Dermis blood vessel endothelial cell (primary cell): ENCODE measurements around the gene GABARAP. TPM values are rescaled to one million over a fixed set of nuclear protein-coding genes. Genes with fewer than 3 reads are reported as not detected.

Experiments
- DNase-seq: peaks from one replicate; pipeline ENCODE4 v3.0.0; 2010
- total RNA-seq: library from RNA; depleted of rRNA; stranded (reverse); fragments of >200 nt; gene quantifications from 2 replicates; pipeline ENCODE4 v1.2.3, GENCODE V29; 2014

Gene GABARAP
- total RNA-seq, 1 donor from 2014 or later: 196 TPM

DNA sequence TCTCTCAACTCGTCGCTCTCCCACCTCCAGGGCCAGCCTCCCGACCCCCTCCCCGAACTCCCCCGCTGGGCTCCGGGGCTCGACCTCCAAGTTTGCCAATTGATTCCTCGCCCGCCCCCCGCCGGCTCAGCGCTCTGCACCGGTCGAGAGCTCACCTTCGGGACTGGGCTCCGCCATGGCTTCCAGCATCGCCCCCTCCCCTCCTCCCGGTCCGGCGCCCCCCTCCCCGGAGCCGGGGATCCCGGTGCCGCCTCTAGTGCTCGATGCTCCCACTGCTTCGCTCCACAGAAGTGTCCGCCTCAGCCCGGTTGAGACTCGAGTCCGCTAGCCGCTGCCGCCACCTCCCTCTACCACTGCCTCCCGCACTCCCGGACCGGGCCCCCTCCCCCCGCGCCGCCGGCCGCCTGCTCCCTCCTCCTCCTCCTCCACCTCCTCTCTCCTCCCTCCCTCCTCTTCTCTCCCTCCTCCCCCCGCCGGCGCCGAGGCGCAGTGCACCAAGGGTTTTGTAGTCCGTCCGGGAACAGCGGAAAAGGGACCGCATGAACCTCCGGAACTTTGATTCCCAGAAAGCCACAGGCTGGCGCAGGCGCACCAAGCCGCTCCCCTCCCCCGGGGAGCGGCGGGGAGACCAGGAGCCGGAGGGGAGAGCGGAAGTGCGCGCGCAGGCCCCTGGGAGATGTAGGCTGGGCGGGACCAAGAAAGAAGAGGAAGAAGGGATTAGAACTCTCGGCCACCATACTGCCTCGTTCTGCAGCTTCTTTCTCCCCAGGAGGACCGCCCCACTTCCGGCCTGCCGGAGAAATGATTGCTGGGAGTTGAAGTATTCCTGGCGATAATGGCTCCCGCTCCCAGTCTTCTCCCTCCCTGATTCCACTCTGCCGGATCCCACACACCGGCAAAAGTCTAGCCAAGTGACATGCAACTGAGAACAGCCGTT is 2.9 kb downstream of the GABARAP start, which contains the start of gene PHF23:
Gene PHF23 (minus strand): TSS at position 367 of the 937 bp plus-strand sequence. CDS start 178 bp downstream, at position 189.
- DNase-seq: peak; percentile 99

- DNase-seq: peak; percentile 53
Observed at GRCh38 chr17:7238420-7239090, 3.7 kb downstream of the GABARAP start.

DNA sequence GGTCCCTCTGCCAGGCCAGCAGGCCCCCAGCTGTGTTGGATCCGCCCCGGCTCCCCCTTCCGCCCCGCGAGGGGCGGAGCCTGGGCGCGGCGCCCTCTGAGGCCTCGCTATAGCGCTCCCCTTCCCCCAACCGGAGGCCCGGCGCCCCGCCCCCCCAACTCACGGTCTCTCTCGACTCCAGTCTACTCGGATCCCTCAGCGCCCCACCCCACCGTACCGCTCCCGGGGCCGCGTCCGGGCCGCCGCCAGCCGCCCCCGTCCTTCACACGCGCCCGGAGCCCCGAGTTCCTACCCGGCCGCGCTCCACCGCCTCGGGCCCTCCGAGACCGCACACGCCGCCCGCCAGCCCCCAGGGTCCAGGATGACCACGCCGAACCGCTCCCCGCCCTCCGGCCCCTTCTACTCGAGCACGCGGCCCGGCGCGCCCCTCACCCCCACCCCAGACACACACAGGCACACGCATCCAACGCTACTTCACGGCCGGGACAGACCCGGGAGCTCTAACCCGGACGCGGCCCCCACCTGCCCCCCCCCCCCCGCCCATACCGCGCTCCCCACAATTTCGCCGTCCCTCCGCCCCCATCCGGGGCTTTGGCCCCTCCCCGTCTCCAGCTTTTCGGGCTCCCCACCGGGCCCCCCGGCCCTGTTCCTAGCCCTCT is 4.4 kb downstream of the GABARAP start:
- peak; percentile 66 for DNase-seq

DNA sequence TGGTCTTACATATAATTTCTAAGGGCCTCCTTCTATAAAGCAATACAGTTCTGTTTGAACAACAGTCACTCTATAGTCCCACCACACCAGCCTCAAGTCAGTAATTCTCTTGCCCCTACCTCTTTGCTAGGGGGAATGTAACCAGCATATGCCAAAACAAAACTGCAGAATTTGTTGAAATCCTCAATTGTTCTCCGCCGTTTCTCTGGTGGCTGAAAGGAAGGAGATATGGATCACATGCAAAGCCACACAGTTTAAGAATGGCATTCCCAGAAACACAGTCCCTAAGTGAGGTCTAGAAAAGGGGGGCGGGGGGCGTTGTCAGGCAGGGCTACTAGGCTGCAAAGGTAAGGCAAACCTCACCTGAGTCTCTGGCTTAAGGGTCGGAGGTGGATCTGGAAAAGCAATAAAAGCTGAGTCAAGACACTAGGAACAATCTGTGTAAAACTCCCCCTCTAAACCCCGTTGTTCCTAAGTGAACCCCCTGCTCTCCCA is 4.9 kb downstream of the GABARAP start:
- DNase-seq: no peak

- DNase-seq: no peak
Observed at GRCh38 chr17:7236808-7237207, 5.4 kb downstream of the GABARAP start.

GRCh38 chr17:7235693-7236665 is 6.3 kb downstream of the GABARAP start:
- peak; percentile 35 for DNase-seq

DNA sequence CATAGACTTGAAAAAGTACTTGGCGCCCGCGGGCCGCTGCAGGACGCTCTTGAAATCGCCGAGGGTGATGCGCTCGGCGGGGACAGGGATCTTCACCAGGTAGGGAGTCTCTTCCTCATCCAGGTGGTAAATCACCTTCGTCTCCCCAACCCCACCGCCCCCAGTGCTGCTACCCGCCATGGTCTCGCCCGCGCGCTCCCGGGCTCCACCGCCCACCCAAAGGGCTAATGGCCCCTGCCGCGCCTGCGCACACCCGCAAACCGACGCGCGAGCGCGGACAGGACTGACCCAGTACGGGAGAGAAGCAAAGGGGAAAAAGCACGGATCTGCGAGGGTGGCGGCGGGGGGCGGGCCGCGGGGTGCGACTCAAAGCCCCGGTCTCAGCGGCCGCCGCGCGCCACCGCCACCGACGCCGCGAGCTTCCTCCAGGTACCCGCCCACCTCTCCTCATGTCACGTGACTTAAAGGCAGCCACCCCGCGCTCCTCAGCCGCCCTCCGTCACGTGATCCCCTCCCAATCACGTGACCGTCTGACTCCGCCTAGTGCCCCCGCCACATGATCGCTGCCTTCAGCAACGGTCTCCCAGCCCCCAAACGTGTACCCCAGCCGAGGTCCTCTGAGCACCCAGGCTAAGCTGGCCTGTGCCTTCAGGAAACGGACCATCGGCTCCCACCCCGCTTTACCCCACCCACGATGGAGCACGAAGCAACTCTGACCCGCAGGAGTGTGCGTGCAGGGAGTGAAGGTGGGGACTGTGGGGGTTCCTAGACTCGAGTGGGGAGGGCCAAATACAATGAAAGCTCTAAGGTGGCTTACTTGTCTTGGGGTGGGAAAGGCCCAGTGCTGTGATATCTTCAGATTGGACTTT is 7.9 kb downstream of the GABARAP start, which contains the start of gene DVL2:
Gene DVL2 (minus strand): TSS at position 435 of the 869 bp plus-strand sequence. CDS start 255 bp downstream, at position 180.
- peak; percentile 98 for DNase-seq

GRCh38 chr17:7233701-7234082 is 8.6 kb downstream of the GABARAP start:
- DNase-seq: no peak

- DNase-seq: no peak
Observed at GRCh38 chr17:7232114-7232513, 10.1 kb downstream of the GABARAP start.

DNA sequence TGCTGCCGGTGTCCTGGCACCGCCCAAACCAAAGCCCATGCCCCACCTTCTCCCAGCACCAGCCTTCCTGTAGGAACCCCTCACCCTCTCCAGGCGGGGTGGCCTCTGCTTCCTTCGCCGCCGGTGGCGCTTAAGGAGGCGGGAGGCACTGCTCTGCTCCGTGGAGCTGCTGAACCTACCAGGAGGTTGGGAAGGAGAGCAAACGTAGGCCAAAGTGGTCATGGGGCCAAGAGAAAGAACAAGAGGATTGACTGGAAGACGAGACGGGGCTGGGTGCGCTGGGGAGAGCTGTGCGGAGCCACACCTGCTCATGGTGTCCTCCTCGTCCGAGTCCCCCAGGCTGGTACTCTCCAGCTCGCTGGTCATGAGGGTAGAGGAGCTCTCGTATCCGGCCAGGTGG is 12.7 kb downstream of the GABARAP start:
- DNase-seq: no peak

DNA sequence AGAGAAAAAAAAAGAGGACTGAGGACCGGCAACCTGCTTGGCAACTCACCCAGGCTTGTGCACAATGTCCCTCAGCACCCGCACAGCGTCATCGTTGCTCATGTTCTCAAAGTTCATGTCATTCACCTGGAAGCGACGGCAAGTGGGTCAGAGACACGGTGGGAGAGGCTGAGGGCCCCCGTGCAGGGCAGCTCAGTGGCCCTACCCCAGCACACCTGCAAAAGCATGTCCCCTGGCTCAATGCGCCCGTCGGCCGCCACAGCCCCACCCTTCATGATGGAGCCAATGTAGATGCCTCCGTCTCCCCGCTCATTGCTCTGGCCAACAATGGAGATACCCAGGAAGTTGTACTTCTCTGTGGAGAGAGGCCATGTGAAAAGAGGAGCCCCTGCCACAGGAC is 13.3 kb downstream of the GABARAP start:
- no peak for DNase-seq

DNA sequence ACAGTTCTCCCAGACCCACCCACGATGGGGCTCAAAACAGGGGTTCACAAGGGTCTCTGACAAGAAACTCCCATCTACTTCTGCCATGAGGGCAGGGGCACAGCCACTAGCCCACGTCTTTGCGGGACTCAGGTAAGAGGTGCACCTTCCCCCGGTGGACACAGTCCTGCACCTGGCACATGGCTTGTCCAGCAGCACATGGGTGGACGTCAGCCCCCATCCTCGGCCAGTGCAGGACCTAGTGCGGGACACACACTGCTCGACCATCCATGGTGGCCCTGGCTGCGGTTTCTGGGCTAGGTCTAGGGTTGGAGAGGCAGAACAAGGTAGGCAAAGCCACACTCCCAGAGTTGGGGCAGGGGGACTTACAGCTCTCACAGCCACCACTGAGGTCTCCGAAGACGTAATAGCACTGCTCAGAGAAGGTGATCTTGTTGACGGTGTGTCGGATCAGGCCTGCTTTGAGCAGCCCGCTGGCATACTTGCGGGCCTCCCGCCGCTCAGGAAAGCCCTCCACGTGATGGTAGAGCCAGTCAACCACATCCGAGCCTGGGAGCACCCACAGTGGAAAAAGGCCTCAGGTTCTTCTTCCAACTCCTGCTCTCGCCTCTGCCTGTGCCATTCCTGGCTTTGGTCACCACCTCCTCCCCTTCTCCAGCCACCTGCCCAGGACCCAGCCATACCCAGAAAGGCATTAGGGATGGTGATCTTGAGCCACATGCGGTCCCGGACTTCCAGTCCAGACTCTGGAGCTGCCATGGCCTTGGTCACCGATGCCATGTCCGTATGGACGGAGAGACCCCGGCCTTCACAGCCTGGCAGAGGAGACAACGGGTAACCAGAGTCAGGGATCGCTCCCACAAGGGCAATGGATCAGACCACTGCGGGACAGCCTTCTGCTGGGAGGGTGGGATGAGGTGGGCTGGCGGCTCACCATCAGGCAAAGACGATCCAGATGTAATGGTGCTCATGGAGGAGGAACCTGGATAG is 15.2 kb downstream of the GABARAP start:
- no peak for DNase-seq

- no peak for DNase-seq
Observed at GRCh38 chr17:7225711-7226331, 16.4 kb downstream of the GABARAP start.

GRCh38 chr17:7224661-7225111 is 17.6 kb downstream of the GABARAP start:
- DNase-seq: no peak

DNA sequence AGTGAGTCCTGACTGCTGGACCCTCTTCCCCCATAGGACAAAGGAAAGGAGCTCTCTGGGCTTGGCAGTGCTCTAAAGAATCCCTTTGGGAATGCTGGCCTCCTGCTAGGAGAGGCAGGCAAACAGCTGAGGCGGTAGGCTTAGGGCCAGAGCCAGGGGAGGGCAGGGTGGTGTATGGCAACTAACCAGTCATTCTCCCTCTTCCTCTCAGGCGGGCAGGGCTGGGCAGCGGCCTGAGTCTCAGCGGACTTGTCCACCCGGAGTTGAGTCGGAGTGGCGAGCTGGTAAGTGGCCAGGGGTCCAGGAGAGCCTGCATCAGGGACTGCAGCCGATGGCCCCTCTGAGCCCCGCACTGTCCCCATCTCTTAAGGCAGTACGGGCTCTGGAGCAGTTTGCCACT is 18.1 kb downstream of the GABARAP start:
- DNase-seq: no peak

- no peak for DNase-seq
Observed at GRCh38 chr17:7223375-7223774, 18.9 kb downstream of the GABARAP start.

DNA sequence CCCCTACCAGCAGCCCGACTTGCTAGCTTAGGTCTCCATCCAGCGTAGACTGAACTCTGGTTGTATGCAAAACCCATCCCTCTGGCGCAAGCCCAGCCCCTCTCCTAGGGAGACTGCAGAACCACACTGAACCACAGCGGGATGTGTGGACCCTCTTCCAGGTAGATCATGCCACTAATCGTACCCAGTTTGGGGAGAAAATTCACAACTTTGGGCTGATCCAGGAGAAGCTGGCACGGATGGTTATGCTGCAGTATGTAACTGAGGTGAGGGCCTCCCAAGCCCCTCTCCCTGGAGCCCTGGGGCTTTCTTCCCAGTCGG is 19.3 kb downstream of the GABARAP start:
- no peak for DNase-seq

GRCh38 chr17:7222093-7222971 is 19.9 kb downstream of the GABARAP start:
- no peak for DNase-seq
